SK-MEL-5 (cell line): ENCODE measurements around the gene PAQR8. TPM values are rescaled to one million over a fixed set of nuclear protein-coding genes. Genes with fewer than 3 reads are reported as not detected.

Source experiments
- DNase-seq: peaks from one replicate; pipeline ENCODE4 v3.0.0-alpha.2; 2016; ENCODE audit warnings: low read depth, low spot score
- in situ Hi-C: cut with HindIII; loops from 2 replicates; pipeline ENCODE4 v1.10.0; 2016; ENCODE audit warnings: low sequenced_read_pairs, high pct_unique_total_duplicates, low pct_unique_long_range_greater_than_20kb
- total RNA-seq: library from RNA; depleted of rRNA; stranded (reverse); fragments of >200 nt; shearing (Covaris generic); gene quantifications from 2 replicates; pipeline ENCODE4 v1.2.3, GENCODE V29; 2014

PAQR8 gene
- total RNA-seq, 1 experiment from 2014 or later: 25.8 TPM

- peak; percentile 48 for DNase-seq
- in situ Hi-C loops: loop anchor here (25.0 kb wide), 1 partner anchor 103 kb away; the partner anchor contains the start of gene MCM3
Observed at GRCh38 chr6:52390361-52390727, 28.4 kb downstream of the PAQR8 start.

- in situ Hi-C loops: loop anchor here (25.0 kb wide), 1 partner anchor 104 kb away; the partner anchor contains the start of gene MCM3
- DNase-seq: no peak
Observed at GRCh38 chr6:52391599-52391998, 29.6 kb downstream of the PAQR8 start.

- no peak for DNase-seq
- in situ Hi-C loops: loop anchor here (25.0 kb wide), 1 partner anchor 106 kb away; the partner anchor contains the start of gene MCM3
Observed at GRCh38 chr6:52392944-52393343, 31.0 kb downstream of the PAQR8 start.

- in situ Hi-C loops: loop anchor here (25.0 kb wide), 1 partner anchor 106 kb away; the partner anchor contains the start of gene MCM3
- DNase-seq: no peak
Observed at GRCh38 chr6:52393780-52394179, 31.8 kb downstream of the PAQR8 start.

GRCh38 chr6:52394251-52394666 is 32.3 kb downstream of the PAQR8 start:
- no peak for DNase-seq
- in situ Hi-C loops: loop anchor here (25.0 kb wide), 1 partner anchor 107 kb away; the partner anchor contains the start of gene MCM3

- in situ Hi-C loops: loop anchor here (25.0 kb wide), 1 partner anchor 109 kb away; the partner anchor contains the start of gene MCM3
Observed at GRCh38 chr6:52395969-52396368, 34.0 kb downstream of the PAQR8 start.

GRCh38 chr6:52399511-52400312 is 37.8 kb downstream of the PAQR8 start:
- in situ Hi-C loops: loop anchor here (25.0 kb wide), 2 partner anchors 112 to 263 kb away; partner anchors contain the start of genes MCM3 and TMEM14A
- DNase-seq: peak; percentile 76

More at GRCh38 chr6:52395969-52396368, 34.0 kb downstream of the PAQR8 start:
- no peak for DNase-seq

- no peak for DNase-seq
- in situ Hi-C loops: loop anchor here (25.0 kb wide), 1 partner anchor 262 kb away; the partner anchor contains the start of gene TMEM14A
Observed at GRCh38 chr6:52400313-52401041, 38.5 kb downstream of the PAQR8 start.

GRCh38 chr6:52403086-52403485 is 41.1 kb downstream of the PAQR8 start:
- in situ Hi-C loops: loop anchor here (25.0 kb wide), 1 partner anchor 259 kb away; the partner anchor contains the start of gene TMEM14A
- no peak for DNase-seq

- in situ Hi-C loops: loop anchor here (25.0 kb wide), 1 partner anchor 259 kb away; the partner anchor contains the start of gene TMEM14A
- DNase-seq: no peak
Observed at GRCh38 chr6:52403627-52404026, 41.7 kb downstream of the PAQR8 start.

- in situ Hi-C loops: loop anchor here (25.0 kb wide), 1 partner anchor 257 kb away; the partner anchor contains the start of gene TMEM14A
- DNase-seq: no peak
Observed at GRCh38 chr6:52405243-52405642, 43.3 kb downstream of the PAQR8 start.

GRCh38 chr6:52407467-52407866 is 45.5 kb downstream of the PAQR8 start:
- in situ Hi-C loops: loop anchor here (25.0 kb wide), 1 partner anchor 255 kb away; the partner anchor contains the start of gene TMEM14A
- DNase-seq: peak; percentile 72

GRCh38 chr6:52409499-52409898 is 47.5 kb downstream of the PAQR8 start:
- peak; percentile 26 for DNase-seq
- in situ Hi-C loops: loop anchor here (25.0 kb wide), 1 partner anchor 253 kb away; the partner anchor contains the start of gene TMEM14A

GRCh38 chr6:52410979-52411378 is 49.0 kb downstream of the PAQR8 start:
- DNase-seq: no peak
- in situ Hi-C loops: loop anchor here (25.0 kb wide), 1 partner anchor 251 kb away; the partner anchor contains the start of gene TMEM14A

- DNase-seq: no peak
- in situ Hi-C loops: loop anchor here (25.0 kb wide), 1 partner anchor 250 kb away; the partner anchor contains the start of gene TMEM14A
Observed at GRCh38 chr6:52411911-52412310, 50.0 kb downstream of the PAQR8 start.

GRCh38 chr6:52415333-52415732 is 53.4 kb downstream of the PAQR8 start:
- in situ Hi-C loops: loop anchor here (25.0 kb wide), 1 partner anchor 247 kb away; the partner anchor contains the start of gene TMEM14A
- no peak for DNase-seq

- in situ Hi-C loops: loop anchor here (25.0 kb wide), 1 partner anchor 246 kb away; the partner anchor contains the start of gene TMEM14A
- no peak for DNase-seq
Observed at GRCh38 chr6:52415917-52416628, 54.1 kb downstream of the PAQR8 start.
